DMS153 treated with DMSO at 0.1 percent for 48 hours (cell line): ENCODE data around the gene BDKRB2.

Source experiments
- DNase-seq: peaks from one replicate; lab custom pipeline; 2025; ENCODE audit not compliant: unreplicated experiment; lab: John Stamatoyannopoulos, UW

BDKRB2 gene

GRCh38 chr14:96268431-96269358 is 64.1 kb downstream of the BDKRB2 start:
- DNase-seq, result no peak

GRCh38 chr14:96269359-96269710 is 64.7 kb downstream of the BDKRB2 start:
- DNase-seq, result no peak

- no peak for DNase-seq
Measured at GRCh38 chr14:96270565-96271420, 66.2 kb downstream of the BDKRB2 start.

- DNase-seq, result no peak
Measured at GRCh38 chr14:96271421-96271762, 66.8 kb downstream of the BDKRB2 start.

GRCh38 chr14:96272777-96273473 is 68.3 kb downstream of the BDKRB2 start:
- no peak for DNase-seq

GRCh38 chr14:96273629-96274028 is 69.0 kb downstream of the BDKRB2 start:
- no peak for DNase-seq

GRCh38 chr14:96274122-96274521 is 69.5 kb downstream of the BDKRB2 start:
- no peak for DNase-seq

- DNase-seq, result no peak
Measured at GRCh38 chr14:96274543-96274942, 69.9 kb downstream of the BDKRB2 start.

DNA sequence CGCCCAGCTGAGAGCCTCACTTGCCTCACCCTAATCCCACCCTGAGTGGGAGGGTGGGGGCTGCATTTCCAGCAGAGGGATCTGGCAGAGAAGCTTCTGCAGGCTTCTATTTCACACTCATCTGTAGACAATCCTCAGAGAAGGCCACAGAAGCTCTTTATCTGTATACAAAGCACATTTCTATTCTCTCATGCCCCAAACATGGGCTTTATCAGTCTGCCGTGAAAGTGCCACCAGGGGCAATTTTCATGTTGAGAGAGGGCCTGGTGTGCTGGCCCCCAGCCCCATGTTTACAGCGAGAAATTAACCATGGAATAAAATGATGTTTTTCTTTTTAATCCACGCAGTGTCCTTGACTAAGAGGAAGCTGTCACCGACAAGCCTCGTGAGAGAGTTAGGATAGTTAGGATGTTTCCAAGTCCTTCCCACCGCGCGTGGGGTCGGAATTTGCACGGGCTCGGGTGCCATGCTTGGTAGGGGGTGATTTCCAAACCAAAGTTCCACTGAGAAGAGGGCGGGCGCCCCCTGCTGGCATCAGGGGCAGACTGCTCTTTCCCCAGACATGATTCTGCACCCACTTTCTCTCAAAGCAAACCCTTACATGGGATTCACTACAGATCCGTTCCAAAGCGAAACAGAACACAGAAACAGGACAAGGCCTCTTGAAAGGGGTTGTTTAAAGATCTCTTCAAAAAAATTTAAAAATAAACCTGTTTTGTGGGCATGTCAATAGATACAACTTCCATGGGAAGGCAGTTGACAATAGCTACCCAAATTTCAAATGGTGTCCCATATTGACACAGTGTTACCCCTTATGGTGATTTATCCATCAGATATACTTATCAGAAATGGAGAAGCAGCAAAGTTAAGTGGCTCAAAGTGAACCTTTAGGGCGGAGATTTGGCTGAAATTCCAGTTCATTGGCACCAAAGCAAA is 70.8 kb downstream of the BDKRB2 start:
- DNase-seq, result peak; percentile 35

DNA sequence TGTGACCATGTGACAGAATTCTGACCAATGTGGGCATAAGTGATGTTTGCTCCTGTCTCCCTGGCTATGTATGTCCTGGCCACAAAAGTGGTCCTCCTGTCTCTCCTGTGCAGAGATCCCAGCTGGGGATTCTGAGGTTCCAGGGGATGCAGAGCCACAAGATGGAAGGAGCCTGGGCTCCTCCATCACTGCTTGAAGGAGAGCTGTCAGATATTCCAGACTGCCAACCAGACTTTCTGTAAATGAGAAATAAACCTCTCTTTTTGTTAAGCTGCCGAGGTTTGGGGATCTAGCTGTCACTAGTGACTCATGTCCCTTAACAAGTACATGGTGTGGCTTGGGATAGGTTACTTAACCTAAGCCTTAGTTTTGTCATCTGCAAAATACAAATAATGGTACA is 73.3 kb downstream of the BDKRB2 start:
- no peak for DNase-seq

DNA sequence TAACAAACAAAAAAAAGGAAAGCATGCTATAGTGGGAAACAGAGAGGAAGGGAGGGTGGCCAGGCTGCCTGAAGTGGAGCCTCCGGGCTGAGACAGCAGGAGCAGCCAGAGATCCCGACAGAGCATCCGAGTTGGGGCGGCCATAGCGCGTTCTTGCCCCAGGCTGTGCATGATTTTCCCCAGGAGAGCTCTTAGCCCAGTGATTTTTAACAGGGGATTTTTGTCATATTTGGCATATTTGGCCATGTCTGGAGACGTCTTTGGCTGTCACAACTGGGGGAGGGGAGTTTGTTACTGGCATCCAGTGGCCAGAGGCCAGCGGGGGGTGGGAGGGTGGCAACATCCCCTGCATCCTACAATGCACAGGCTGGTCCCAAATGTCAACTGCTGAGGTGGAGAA is 74.9 kb downstream of the BDKRB2 start:
- DNase-seq, result no peak

- DNase-seq, result no peak
Measured at GRCh38 chr14:96280104-96280503, 75.5 kb downstream of the BDKRB2 start.

DNA sequence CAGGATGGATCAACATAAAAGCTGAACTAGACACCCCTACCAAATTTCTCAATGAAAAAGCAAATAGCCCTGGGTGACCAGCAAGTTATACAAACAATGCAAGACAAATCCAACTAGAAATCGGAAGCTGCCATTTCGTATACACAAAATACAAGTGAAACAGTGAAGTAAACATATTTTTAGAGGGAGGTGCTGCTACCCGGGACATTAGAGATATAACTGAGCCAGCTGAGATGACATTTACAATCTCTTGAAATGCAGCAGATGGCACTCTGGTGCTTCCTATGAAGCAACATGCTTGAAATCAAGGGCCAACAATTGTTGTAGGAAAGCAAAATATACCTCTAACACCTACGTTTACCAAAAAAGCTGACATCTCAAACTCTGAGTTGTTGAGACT is 76.8 kb downstream of the BDKRB2 start:
- no peak for DNase-seq

DNA sequence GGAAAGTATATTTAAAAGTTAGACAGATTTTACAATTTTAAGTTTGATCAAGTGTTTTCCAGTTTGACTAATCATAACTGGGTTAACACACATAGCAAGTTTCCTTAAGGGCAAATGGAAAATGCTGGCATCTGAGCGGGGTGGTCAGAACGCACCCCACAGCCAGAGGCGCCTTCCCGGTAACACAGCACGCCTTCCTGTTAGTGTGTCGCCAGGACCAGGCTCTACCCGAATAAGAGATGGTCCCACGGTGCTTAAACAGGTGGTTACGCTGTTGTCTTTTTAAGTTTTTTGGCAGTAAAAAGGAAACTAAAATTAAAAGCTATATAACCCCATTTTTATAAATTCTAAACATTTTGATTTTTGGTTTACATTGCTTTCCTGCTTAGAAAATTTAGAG is 79.4 kb downstream of the BDKRB2 start:
- DNase-seq, result no peak

DNA sequence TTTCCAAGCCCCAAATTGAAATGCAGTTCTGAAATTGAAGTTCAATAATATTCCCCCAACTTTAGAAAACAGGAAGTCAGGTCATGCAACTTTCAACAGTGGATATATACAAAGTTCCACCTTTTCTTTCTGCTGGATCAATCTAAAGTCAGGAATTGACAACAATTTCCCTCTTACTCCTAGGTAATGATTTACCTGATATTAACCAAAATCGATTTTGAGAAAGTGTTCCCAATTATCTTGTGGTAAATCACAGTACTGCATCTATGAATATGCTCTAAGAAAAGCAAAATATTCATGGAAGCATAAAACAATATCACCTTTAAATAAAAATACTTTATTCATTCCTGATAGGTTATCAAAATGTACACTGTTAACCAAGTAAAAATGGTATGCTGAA is 79.8 kb downstream of the BDKRB2 start:
- no peak for DNase-seq

DNA sequence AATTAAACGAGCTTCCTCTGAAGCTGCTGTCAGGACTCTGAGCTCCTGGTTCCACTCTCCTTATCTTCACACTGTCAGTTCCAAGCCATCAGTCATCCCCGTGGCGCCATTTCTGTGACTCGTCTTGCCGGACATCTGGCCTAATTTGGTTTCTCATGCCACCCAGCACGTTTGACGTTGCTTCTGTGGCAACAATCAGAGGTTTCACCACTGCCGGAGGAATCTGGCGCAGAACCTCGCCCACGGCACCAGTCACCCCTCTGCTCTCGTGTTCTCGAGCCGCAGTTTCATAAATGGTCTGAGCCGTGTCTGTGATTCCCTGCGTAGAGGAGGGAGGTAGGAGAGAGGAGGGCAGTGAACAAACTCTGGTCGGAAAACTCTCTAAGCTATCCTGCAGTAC is 81.0 kb downstream of the BDKRB2 start:
- no peak for DNase-seq

DNA sequence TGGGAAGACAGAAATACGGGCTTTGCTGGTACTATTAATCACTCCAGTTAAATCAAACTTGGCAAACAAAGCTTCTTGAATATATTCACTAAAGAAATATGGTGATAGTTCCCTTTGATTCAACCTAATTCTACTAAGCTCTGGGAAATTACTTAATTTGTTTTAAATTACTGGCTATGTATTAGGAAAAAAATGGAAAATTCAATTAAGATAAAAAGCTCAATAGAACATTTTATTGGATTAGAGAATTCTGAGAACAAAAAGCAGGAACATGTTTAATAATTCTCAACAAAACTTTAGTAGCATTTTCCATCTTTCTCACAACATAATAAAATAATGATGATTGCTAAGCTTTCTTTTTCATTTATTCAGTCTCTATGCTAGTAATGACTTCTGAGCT is 81.6 kb downstream of the BDKRB2 start:
- no peak for DNase-seq

- DNase-seq, result no peak
Measured at GRCh38 chr14:96287856-96288255, 83.2 kb downstream of the BDKRB2 start.
